HEK293 (cell line): ENCODE results near the gene CATSPERZ.

Source experiments
- CTCF ChIA-PET: fragments of 350-600 bp; formaldehyde crosslinking; extraction: SDS; loops from one replicate; lab custom pipeline; 2021; ENCODE audit warnings: antibody characterized with exemption; lab: Yijun Ruan, JAX
- POLR2A ChIA-PET: fragments of 300-600 bp; formaldehyde crosslinking; extraction: SDS; loops from one replicate; lab custom pipeline; 2020; ENCODE audit warnings: antibody characterized with exemption, inconsistent platforms; lab: Yijun Ruan, JAX
- H3K27ac ChIP-seq: fragments of 200-500 bp; sonication (Bioruptor generic); 2 replicates; pipeline ENCODE4 v1.5.1; 2014; ENCODE audit warnings: low read depth, low read length, control low read depth, inconsistent platforms; ENCODE audit errors: extremely low read depth
- H3K36me3 ChIP-seq, 2 experiments: fragments of 200-500 bp in 1 of 2; sonication (Bioruptor generic) in 1 of 2; 1 replicate in 1 of 2; 2 replicates in 1 of 2; pipeline ENCODE4 v1.5.1; 2014 to 2017; ENCODE audit warnings: inconsistent platforms in 2 of 2, low read length in 2 of 2; ENCODE audit not compliant: control insufficient read depth in 2 of 2, insufficient read depth in 1 of 2
- H3K4me1 ChIP-seq: fragments of 200-500 bp; sonication (Bioruptor generic); 2 replicates; pipeline ENCODE4 v1.5.1; 2014; ENCODE audit warnings: mild to moderate bottlenecking, low read length, inconsistent platforms; ENCODE audit not compliant: control insufficient read depth, insufficient read depth
- H3K4me3 ChIP-seq: 2 replicates; pipeline ENCODE4 v1.5.1; 2011; ENCODE audit warnings: low read depth, mild to moderate bottlenecking, control low read depth, low read length, moderate library complexity
- H3K9me3 ChIP-seq: fragments of 200-500 bp; sonication (Bioruptor generic); 2 replicates; pipeline ENCODE4 v1.5.1; 2014; ENCODE audit warnings: low read depth, low read length, inconsistent platforms; ENCODE audit not compliant: control insufficient read depth, insufficient read depth
- GLIS2 ChIP-seq: fragments of 450-650 bp; formaldehyde crosslinking; IDR thresholded peaks from 2 replicates; pipeline ENCODE4 v1.5.1; 2016; ENCODE audit warnings: missing biosample characterization, missing genetic modification characterization
- HOXD13 ChIP-seq: sonication (generic); formaldehyde crosslinking; IDR thresholded peaks from 2 replicates; pipeline ENCODE4 v1.8.0; 2022; ENCODE audit warnings: missing genetic modification reagents, borderline replicate concordance
- INSM2 ChIP-seq: fragments of 450-650 bp; formaldehyde crosslinking; IDR thresholded peaks from 2 replicates; pipeline ENCODE4 v1.5.1; 2016; ENCODE audit warnings: missing biosample characterization, missing genetic modification characterization
- KLF10 ChIP-seq: fragments of 450-650 bp; IDR thresholded peaks from 2 replicates; pipeline ENCODE4 v1.5.1; 2018; ENCODE audit warnings: missing biosample characterization, mild to moderate bottlenecking, missing genetic modification characterization
- PATZ1 ChIP-seq: fragments of 450-650 bp; formaldehyde crosslinking; IDR thresholded peaks from 2 replicates; pipeline ENCODE4 v1.5.1; 2016; ENCODE audit warnings: missing biosample characterization, missing genetic modification characterization
- ZBTB11 ChIP-seq: fragments of 450-650 bp; formaldehyde crosslinking; conservative IDR thresholded peaks from 2 replicates; pipeline ENCODE4 v1.5.1; 2016; ENCODE audit warnings: low read depth, missing biosample characterization, missing genetic modification characterization
- ZBTB7A ChIP-seq: fragments of 450-650 bp; formaldehyde crosslinking; IDR thresholded peaks from 2 replicates; pipeline ENCODE4 v1.5.1; 2016; ENCODE audit warnings: low read depth, missing biosample characterization, missing genetic modification characterization
- ZNF121 ChIP-seq: fragments of 450-650 bp; formaldehyde crosslinking; IDR thresholded peaks from 2 replicates; pipeline ENCODE4 v1.5.1; 2016; ENCODE audit warnings: missing biosample characterization, missing genetic modification characterization
- ZNF266 ChIP-seq: fragments of 450-650 bp; formaldehyde crosslinking; IDR thresholded peaks from 2 replicates; pipeline ENCODE4 v1.5.1; 2016; ENCODE audit warnings: missing biosample characterization, missing genetic modification characterization, low read depth
- ZNF335 ChIP-seq: fragments of 450-650 bp; formaldehyde crosslinking; conservative IDR thresholded peaks from 2 replicates; pipeline ENCODE4 v1.5.1; 2016; ENCODE audit warnings: missing biosample characterization, missing genetic modification characterization
- ZNF341 ChIP-seq: fragments of 450-650 bp; formaldehyde crosslinking; IDR thresholded peaks from 2 replicates; pipeline ENCODE4; 2016; ENCODE audit warnings: low read depth, missing biosample characterization, missing genetic modification characterization
- ZNF354C ChIP-seq: fragments of 450-650 bp; formaldehyde crosslinking; IDR thresholded peaks from 2 replicates; pipeline ENCODE4 v1.5.1; 2016; ENCODE audit warnings: missing biosample characterization, missing genetic modification characterization, low read depth, borderline replicate concordance
- ZNF366 ChIP-seq: fragments of 450-650 bp; formaldehyde crosslinking; conservative IDR thresholded peaks from 2 replicates; pipeline ENCODE4 v1.5.1; 2016; ENCODE audit warnings: missing biosample characterization, missing genetic modification characterization
- ZNF394 ChIP-seq: fragments of 450-650 bp; formaldehyde crosslinking; IDR thresholded peaks from 2 replicates; pipeline ENCODE4 v1.5.1; 2016; ENCODE audit warnings: missing biosample characterization, missing genetic modification characterization, mild to moderate bottlenecking, moderate library complexity, borderline replicate concordance
- ZNF423 ChIP-seq: fragments of 450-650 bp; formaldehyde crosslinking; IDR thresholded peaks from 2 replicates; pipeline ENCODE4 v1.5.1; 2016; ENCODE audit warnings: missing biosample characterization, missing genetic modification characterization
- ZNF521 ChIP-seq: fragments of 450-650 bp; formaldehyde crosslinking; IDR thresholded peaks from 2 replicates; pipeline ENCODE4 v1.5.1; 2017; ENCODE audit warnings: missing biosample characterization, mild to moderate bottlenecking, missing genetic modification characterization
- ZNF626 ChIP-seq: fragments of 450-650 bp; sonication (Bioruptor Pico); formaldehyde crosslinking; IDR thresholded peaks from 2 replicates; pipeline ENCODE4 v1.5.1; 2018; ENCODE audit warnings: missing biosample characterization, missing genetic modification characterization, inconsistent platforms
- ZNF639 ChIP-seq: fragments of 450-650 bp; formaldehyde crosslinking; IDR thresholded peaks from 2 replicates; pipeline ENCODE4 v1.5.1; 2016; ENCODE audit warnings: missing biosample characterization, missing genetic modification characterization
- ZNF704 ChIP-seq: fragments of 450-650 bp; formaldehyde crosslinking; IDR thresholded peaks from 2 replicates; pipeline ENCODE4 v1.5.1; 2016; ENCODE audit warnings: missing biosample characterization, missing genetic modification characterization
- ZNF707 ChIP-seq: fragments of 450-650 bp; formaldehyde crosslinking; IDR thresholded peaks from 2 replicates; pipeline ENCODE4 v1.5.1; 2016; ENCODE audit warnings: missing biosample characterization, missing genetic modification characterization

The CATSPERZ gene

GRCh38 chr11:64284048-64284961, 15.9 kb upstream of the CATSPERZ start, which contains the start of gene BAD (continued):
- TF ChIP-seq ZNF639 (tag by site-specific recombination) (no peak), ZNF423 (tag by site-specific recombination) (no peak), ZNF707 (tag by site-specific recombination) (no peak), ZNF121 (tag by site-specific recombination) (no peak)

- Histone ChIP-seq H3K4me1 (no peaks in the 10 kb centered on the region; the same call in 1 of the 2 replicates), H3K27ac (peak within 1 kb of the TSS; percentile 75), H3K36me3 (peaks cover 9 to 48% of the 10 kb centered on the region in 2 experiments; a peak in 2 of 3 replicates), H3K9me3 (no peaks in the 10 kb centered on the region), H3K4me3 (peak within 1 kb of the TSS; percentile 82)
- ChIA-PET CTCF (interaction anchor here (0.6 to 1.8 kb wide), 9 partner anchors 10 to 133 kb away, joined by 3 to 9 read pairs (median 5); partner anchors contain the start of genes CATSPERZ and PLCB3), POLR2A (interaction anchor here (0.6 to 3.5 kb wide), 15 partner anchors 10 to 104 kb away, joined by 3 to 41 read pairs (median 5); partner anchors contain the start of genes DNAJC4, ESRRA, FKBP2 and PRDX5)
- TF ChIP-seq ZNF354C (tag by site-specific recombination) (no peak), INSM2 (tag by site-specific recombination) (0 out of 2 replicates have a peak, but pooled peaks have one; percentile 26), ZBTB11 (tag by site-specific recombination) (peak; percentile 50), ZNF335 (tag by site-specific recombination) (peak; percentile 11), KLF10 (tag by site-specific recombination) (peak; percentile 11; the same call in 1 of the 2 replicates), GLIS2 (tag by site-specific recombination) (peak; percentile 56; the same call in 1 of the 2 replicates), ZNF639 (tag by site-specific recombination) (no peak), ZNF341 (tag by site-specific recombination) (peak; percentile 80), ZBTB7A (tag by site-specific recombination) (no peak), ZNF366 (peak; percentile 35; the same call in 1 of the 2 replicates), ZNF394 (peak; percentile 36; the same call in 1 of the 2 replicates), ZNF521 (no peak), ZNF266 (no peak), HOXD13 (no peak), ZNF626 (tag by site-specific recombination) (no peak), ZNF704 (tag by site-specific recombination) (no peak), PATZ1 (tag by site-specific recombination) (peak; percentile 71)
These were observed 14.9 kb upstream of the CATSPERZ start, which contains the start of gene GPR137 for GRCh38 chr11:64284962-64285884. Gene GPR137, plus strand, starts transcription at chr11:64285848. Its CDS starts 677 bp downstream, at chr11:64286525.
